Measurements from ENCODE around the gene MYO5B.

The MYO5B gene

DNA sequence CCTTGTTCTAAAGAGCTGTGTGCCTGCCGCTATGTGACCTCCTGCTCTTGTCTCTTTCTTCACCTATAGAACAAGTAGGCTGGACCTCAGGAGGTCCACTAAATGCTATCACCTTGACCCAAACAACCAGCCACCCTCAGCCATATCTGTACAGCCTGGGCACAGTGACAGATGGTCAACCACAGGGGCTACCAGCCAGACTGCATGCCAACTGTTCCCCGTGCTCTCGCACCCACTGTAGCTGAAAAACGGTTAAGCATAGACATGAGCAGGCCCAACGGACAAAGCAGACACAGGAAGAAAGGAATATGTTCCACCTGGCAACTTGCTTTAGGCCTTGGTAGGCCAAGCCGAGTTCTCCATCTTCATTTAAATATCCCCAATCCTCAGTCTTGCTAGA is 338.5 kb downstream of the MYO5B start:
- no peak for DNase-seq (ENCODE audit: low read depth)
- no peak for TF ChIP-seq CTCF (IDR thresholded peaks at IDR 0.05; ENCODE audit: control insufficient read depth, extremely low read depth, insufficient read depth)
- H3K4me3 ChIP-seq (ENCODE audit: low read depth, low read length) = no peak overlapping the region

GRCh38 chr18:49855711-49856415 is 339.1 kb downstream of the MYO5B start:
- H3K4me3 ChIP-seq (ENCODE audit: low read depth, low read length) = no peak overlapping the region
- TF ChIP-seq CTCF (IDR thresholded peaks at IDR 0.05; ENCODE audit: control insufficient read depth, extremely low read depth, insufficient read depth) = no peak
- no peak for DNase-seq (ENCODE audit: low read depth)

DNA sequence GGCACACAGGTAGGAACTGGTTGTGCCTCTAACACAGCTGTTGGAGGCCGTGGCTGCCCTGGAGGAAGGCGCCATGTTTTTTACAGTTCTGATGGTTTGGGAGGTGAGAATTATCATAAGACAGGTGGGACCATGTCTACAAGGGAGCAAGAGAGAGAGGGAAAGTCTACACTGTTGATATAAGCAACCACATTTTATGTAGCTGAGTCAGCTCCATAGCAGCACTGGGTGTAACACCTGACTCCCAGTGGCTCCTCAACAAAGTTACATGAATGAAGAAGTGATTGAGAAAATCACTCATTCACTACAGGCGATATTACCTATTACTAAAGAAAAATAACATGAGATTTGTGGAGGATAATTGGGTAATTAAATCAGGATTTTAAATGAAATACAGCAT is 340.3 kb downstream of the MYO5B start:
- TF ChIP-seq CTCF (IDR thresholded peaks at IDR 0.05; ENCODE audit: control insufficient read depth, extremely low read depth, insufficient read depth) = no peak
- DNase-seq (ENCODE audit: low read depth) = no peak
- no peak overlapping the region for H3K4me3 ChIP-seq (ENCODE audit: low read depth, low read length)

- DNase-seq (ENCODE audit: low read depth) = no peak
- TF ChIP-seq CTCF (IDR thresholded peaks at IDR 0.05; ENCODE audit: control insufficient read depth, extremely low read depth, insufficient read depth) = no peak
- H3K4me3 ChIP-seq (ENCODE audit: low read depth, low read length) = no peak overlapping the region
Observed at GRCh38 chr18:49853436-49853835, 341.5 kb downstream of the MYO5B start.

DNA sequence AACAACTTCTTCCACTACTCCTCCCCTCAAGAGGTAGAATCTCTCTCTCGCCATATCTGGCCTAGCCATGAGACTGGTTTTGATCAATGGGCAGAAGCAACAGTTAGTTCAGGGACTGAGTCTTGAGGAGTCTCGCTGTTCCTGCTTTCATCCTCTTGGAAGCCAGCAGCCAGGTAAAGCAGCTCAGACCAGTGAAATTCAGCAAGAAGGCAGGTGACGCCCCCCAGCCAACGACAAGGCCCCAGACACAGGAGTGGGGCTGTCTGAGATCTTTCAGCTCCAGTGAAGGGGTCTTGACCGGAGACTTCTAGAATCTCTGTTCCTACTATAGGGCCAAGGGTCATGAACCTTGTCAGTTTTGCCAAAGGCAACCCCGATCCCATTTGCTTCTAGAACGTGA is 341.9 kb downstream of the MYO5B start:
- H3K4me3 ChIP-seq (ENCODE audit: low read depth, low read length) = no peak overlapping the region
- TF ChIP-seq CTCF (IDR thresholded peaks at IDR 0.05; ENCODE audit: control insufficient read depth, extremely low read depth, insufficient read depth) = no peak
- no peak for DNase-seq (ENCODE audit: low read depth)

- no peak for DNase-seq (ENCODE audit: low read depth)
- no peak for TF ChIP-seq CTCF (IDR thresholded peaks at IDR 0.05; ENCODE audit: control insufficient read depth, extremely low read depth, insufficient read depth)
- H3K4me3 ChIP-seq (ENCODE audit: low read depth, low read length) = no peak overlapping the region
Observed at GRCh38 chr18:49851624-49852023, 343.3 kb downstream of the MYO5B start.

- no peak for DNase-seq (ENCODE audit: low read depth)
- H3K4me3 ChIP-seq (ENCODE audit: low read depth, low read length) = no peak overlapping the region
- no peak for TF ChIP-seq CTCF (IDR thresholded peaks at IDR 0.05; ENCODE audit: control insufficient read depth, extremely low read depth, insufficient read depth)
Observed at GRCh38 chr18:49850636-49851035, 344.3 kb downstream of the MYO5B start.
